Heart right ventricle (tissue), 16 donors: Measurements from ENCODE around the gene TC2N. TPM values are rescaled to one million over a fixed set of nuclear protein-coding genes. Genes with fewer than 3 reads are reported as not detected.

Source experiments
- ATAC-seq, 8 donors: fragments of 200-7000 bp; cut with Tn5 transposase; one replicate each; pipeline ENCODE4 v1.9.1; 2020; ENCODE audit warnings: mild to moderate bottlenecking in 8 of 8, moderate library complexity in 8 of 8, moderate number of reproducible peaks in 1 of 8
- DNase-seq, 2 donors: peaks; one replicate each; pipeline ENCODE4 v3.0.0-alpha.2; 2020
- H3K27ac ChIP-seq, 10 donors: fragments of 200-600 bp; sonication (generic) in 2 of 10; one replicate each; pipeline versions ENCODE4 v1.5.0 to v1.8.0; 2020 to 2022; ENCODE audit warnings: mild to moderate bottlenecking in 3 of 10
- H3K27me3 ChIP-seq, 7 donors: fragments of 200-600 bp; one replicate each; pipeline ENCODE4 v1.8.0; 2021 to 2022; ENCODE audit warnings: mild to moderate bottlenecking in 2 of 7
- H3K36me3 ChIP-seq, 9 donors: fragments of 200-600 bp; sonication (generic) in 1 of 9; one replicate each; pipeline versions ENCODE4 v1.5.0 to v1.8.0; 2020 to 2022; ENCODE audit warnings: mild to moderate bottlenecking in 2 of 9
- H3K4me1 ChIP-seq, 9 donors: fragments of 200-600 bp; sonication (generic) in 1 of 9; one replicate each; pipeline versions ENCODE4 v1.5.0 to v1.8.0; 2020 to 2022; ENCODE audit warnings: mild to moderate bottlenecking in 4 of 9
- H3K4me3 ChIP-seq, 10 donors: fragments of 200-600 bp; sonication (generic) in 2 of 10; one replicate each; pipeline versions ENCODE4 v1.5.0 to v1.8.0; 2020 to 2022; ENCODE audit warnings: mild to moderate bottlenecking in 7 of 10, moderate library complexity in 2 of 10
- H3K9me3 ChIP-seq, 11 donors: fragments of 200-600 bp in 10 of 11; sonication (generic) in 2 of 11; one replicate each; pipeline versions ENCODE4 v1.5.0 to v1.8.0; 2013 to 2022; ENCODE audit warnings: mild to moderate bottlenecking in 2 of 11, control low read depth in 1 of 11, moderate library complexity in 1 of 11
- CTCF ChIP-seq, 9 donors: fragments of 200-600 bp; sonication (generic) in 2 of 9; IDR thresholded peaks; one replicate each; pipeline versions ENCODE4 v1.5.0 to v1.8.0; 2021 to 2022; ENCODE audit warnings: antibody characterized with exemption in 9 of 9, mild to moderate bottlenecking in 5 of 9, moderate library complexity in 1 of 9
- WGBS, 2 donors: extraction: QIAGEN DNeasy Blood & Tissue Kit; methylation state at CpG; one replicate each; pipeline ENCODE4 v1.1.7; 2013; ENCODE audit warnings: inconsistent platforms in 1 of 2; 5-methylcytosine and 5-hydroxymethylcytosine counted together
- intact Hi-C, 10 donors: fragments of 100-400 bp; cut with DNase I; formaldehyde crosslinking; loops; one replicate each; pipeline versions ENCODE4 v1.11.1 to v1.14.2; 2022
- polyA plus RNA-seq, 2 donors: library from polyadenylated mRNA; stranded (reverse); fragments of 200-250 nt; gene quantifications; one replicate each; pipeline ENCODE4 v1.2.3, GENCODE V29; 2013
- total RNA-seq, 10 donors: library from RNA; stranded (reverse); fragmentation: NEBNext Ultra II Directional in 3 of 10; extraction: Animal tissue kit (Norgen Biotek cat#: 25700) in 3 of 10; gene quantifications; one replicate each; pipeline versions ENCODE4 v1.2.1 to v1.2.4, GENCODE V29; 2021 to 2023
- donor health status: Arrhythmogenic right ventricular cardiomyopathy.
- donor health status: ischemic (EF 13 %, LVEDD 7.1; RV severe dilation, severe dysfunction).
- donor health status: healthy with polysubstance abuse.
- donor health status: DM: no; HTN: yes; CAD: no.
- donor health status: DM: no; HTN: no; CAD: no.
- donor health status: ischemic (EF 25% LVEDD 6.9; RV normal size, moderate dysfunction).
- donor health status: ischemic (EF 25% LVEDD 5.7; RV mildly dilated, moderate dysfunction).
- donor health status: healthy.
- donor health status: DM: yes; HTN: yes; CAD: no.
- donor health status: Ischemic cardiomyopathy.
- donor health status: ischemic (EF 35%, LVEDD 5.7; RV mildly dilated, moderate dysfunction).
- donor health status: nonischemic (EF 11% LVEDD 7.7; RV severe dilation, severe dysfunction).
- donor health status: DM: yes; HTN: yes; CAD: no.
- donor health status: PGD.
- donor health status: ischemic (EF 29% LVEDD 5.4; RV normal size, mild dysfunction).
- donor health status: nonischemic (EF 23%, LVEDD 6.1; RV moderate dilation, normal function).

The TC2N gene
- total and polyA plus RNA-seq, 12 donors, result 1.8 to 12.4 (median 3.8) TPM

- Histone ChIP-seq H3K27me3 (peaks cover 0 to 8% (median 0%) of the 10 kb centered on the region in 7 donors), H3K4me3 (no peak within 1 kb of the TSS), H3K9me3 (no peaks in the 10 kb centered on the region), H3K36me3 (no peaks in the 10 kb centered on the region), H3K27ac (no peak within 1 kb of the TSS), H3K4me1 (no peaks in the 10 kb centered on the region)
- intact Hi-C loops, result no loop called here
- no peak for ATAC-seq
- no peak for DNase-seq
- no peak for TF ChIP-seq CTCF (IDR thresholded peaks at IDR 0.05)
- 87 to 92% methylated on average over 2 of the region's 2 CpGs for WGBS, 2 donors
Observed at GRCh38 chr14:91731986-91732385, 135.3 kb downstream of the TC2N start, which contains the start of gene CATSPERB. TSS of gene CATSPERB (minus strand) at chr14:91732086. CDS start at chr14:91729479, 2,607 bp downstream.

GRCh38 chr14:91731018-91731417 lies 136.3 kb downstream of the TC2N start:
- H3K27ac ChIP-seq, result no peak overlapping the region
- no peaks in the 10 kb centered on the region for H3K36me3 ChIP-seq
- H3K4me3 ChIP-seq, result no peak overlapping the region
- H3K9me3 ChIP-seq, result no peaks in the 10 kb centered on the region
- peaks cover 0 to under 1% (median 0%) of the 10 kb centered on the region in 7 donors for H3K27me3 ChIP-seq
- intact Hi-C loops, result no loop called here
- no peaks in the 10 kb centered on the region for H3K4me1 ChIP-seq
- no peak for ATAC-seq
- WGBS, 2 donors, result 67 to 83% methylated on average over 2 of the region's 2 CpGs
- no peak for TF ChIP-seq CTCF (IDR thresholded peaks at IDR 0.05)
- DNase-seq, result no peak

- TF ChIP-seq CTCF (IDR thresholded peaks at IDR 0.05), result no peak
- DNase-seq (no peak), ATAC-seq (no peak)
- Histone ChIP-seq H3K4me3 (no peak overlapping the region), H3K27ac (no peak overlapping the region), H3K36me3 (no peaks in the 10 kb centered on the region), H3K27me3 (no peaks in the 10 kb centered on the region), H3K9me3 (no peaks in the 10 kb centered on the region), H3K4me1 (no peaks in the 10 kb centered on the region)
- intact Hi-C loops, result no loop called here
- 46 to 54% methylated on average over 3 of the region's 3 CpGs for WGBS, 2 donors
Observed at GRCh38 chr14:91729756-91730155, 137.6 kb downstream of the TC2N start.

Other genes starting within 250 kb of the TC2N start
- 1 to 10 TPM in 2 of 10 donors, under 1 TPM in 7, not detected in 1; 0.15 to 1.5 (median 0.57) TPM for gene CATSPERB, start 135.4 kb downstream of the TC2N start, total RNA-seq
- under 1 TPM; 0.10 to 0.66 TPM for gene CATSPERB, start 135.4 kb downstream of the TC2N start, polyA plus RNA-seq
- 10 to 100 TPM; 25.3 to 91.5 (median 36.6) TPM for gene FBLN5, start 80.2 kb upstream of the TC2N start, total RNA-seq
- gene FBLN5, start 80.2 kb upstream of the TC2N start, polyA plus RNA-seq, result 10 to 100 TPM; 46.5 to 65.9 TPM
- 10 to 100 TPM; 46.5 to 73.3 (median 59.7) TPM for gene TRIP11, start 172.5 kb upstream of the TC2N start, total RNA-seq
- gene TRIP11, start 172.5 kb upstream of the TC2N start, polyA plus RNA-seq, result 1 to 10 TPM; 4.0 to 8.1 TPM
- 10 to 100 TPM; 12.3 to 20.5 (median 17.0) TPM for gene ATXN3, start 239.0 kb upstream of the TC2N start, total RNA-seq
- 10 to 100 TPM in 1 of 2 donors, 1 to 10 TPM in 1; 7.0 to 11.6 TPM for gene ATXN3, start 239.0 kb upstream of the TC2N start, polyA plus RNA-seq